K562 (cell line): ENCODE data around the gene GNG7. TPM values are rescaled to one million over a fixed set of nuclear protein-coding genes. Genes with fewer than 3 reads are reported as not detected.
A peak's percentile ranks its signal among the peaks of the same experiment; 100 is the strongest.

Experiments
- CTBP1 ChIP-seq: fragments of 450-650 bp; IDR thresholded peaks from 2 replicates; pipeline ENCODE4 v1.6.1; 2016; ENCODE audit warnings: borderline replicate concordance
- E2F6 ChIP-seq, 2 experiments: IDR thresholded peaks; 2 replicates each; pipeline ENCODE4 v1.6.1; 2011; ENCODE audit warnings: borderline replicate concordance in 1 of 2, control low read depth in 1 of 2, low read depth in 1 of 2, low read length in 1 of 2, mild to moderate bottlenecking in 1 of 2, mixed read lengths in 1 of 2, moderate library complexity in 1 of 2; ENCODE audit not compliant: insufficient read depth in 1 of 2, insufficient read length in 1 of 2, poor library complexity in 1 of 2, severe bottlenecking in 1 of 2; ENCODE audit errors: extremely low read depth in 1 of 2
- E4F1 ChIP-seq: fragments of 250-450 bp; sonication (Bioruptor Pico); IDR thresholded peaks from 2 replicates; pipeline ENCODE4 v1.5.0; 2021; ENCODE audit warnings: mild to moderate bottlenecking, borderline replicate concordance
- ETV6 ChIP-seq, 3 experiments: fragments of 150-350 bp in 1 of 3; sonication (generic) in 1 of 3; formaldehyde crosslinking in 1 of 3; IDR thresholded peaks; 2 replicates each; pipeline versions ENCODE4 v1.6.1 to v1.8.0; 2014 to 2022; ENCODE audit warnings: borderline replicate concordance in 2 of 3, low read depth in 2 of 3, antibody characterized with exemption in 1 of 3, low read length in 1 of 3, mild to moderate bottlenecking in 1 of 3, missing genetic modification reagents in 1 of 3
- HCFC1 ChIP-seq: IDR thresholded peaks from 2 replicates; pipeline ENCODE4 v1.6.1; 2012; ENCODE audit warnings: low read depth, low read length, improper control_type of control experiment
- HES1 ChIP-seq: fragments of 450-650 bp; IDR thresholded peaks from 2 replicates; pipeline ENCODE4 v1.6.1; 2016; ENCODE audit warnings: low read depth, mild to moderate bottlenecking, moderate library complexity
- JUN ChIP-seq, 2 experiments: sonication (generic) in 1 of 2; formaldehyde crosslinking in 1 of 2; IDR thresholded peaks; 2 replicates each; pipeline versions ENCODE4 v1.6.1 to v1.8.0; 2012 to 2022; ENCODE audit warnings: borderline replicate concordance in 2 of 2, mild to moderate bottlenecking in 2 of 2, improper control_type of control experiment in 1 of 2, low read depth in 1 of 2, low read length in 1 of 2, missing genetic modification reagents in 1 of 2
- LCOR ChIP-seq: sonication (generic); formaldehyde crosslinking; IDR thresholded peaks from 2 replicates; pipeline ENCODE4 v1.8.0; 2022; ENCODE audit warnings: mild to moderate bottlenecking, missing genetic modification reagents
- MTA2 ChIP-seq: fragments of 450-650 bp; IDR thresholded peaks from 2 replicates; pipeline ENCODE4 v1.6.1; 2016; ENCODE audit warnings: low read depth
- NFIC ChIP-seq: fragments of 450-650 bp; IDR thresholded peaks from 2 replicates; pipeline ENCODE4 v1.6.1; 2017; ENCODE audit warnings: mild to moderate bottlenecking, inconsistent platforms
- PHB ChIP-seq: fragments of 250-450 bp; sonication (Bioruptor Pico); IDR thresholded peaks from 2 replicates; pipeline ENCODE4 v1.5.0; 2021
- RAD21 ChIP-seq, 2 experiments: fragments of 250-450 bp in 1 of 2; fragments of 450-650 bp in 1 of 2; sonication (Bioruptor Pico) in 1 of 2; formaldehyde crosslinking in 1 of 2; IDR thresholded peaks in 1 of 2; conservative IDR thresholded peaks in 1 of 2; 2 replicates each; pipeline versions ENCODE4 v1.4.0 to v1.8.0; 2020 to 2022; ENCODE audit warnings: mild to moderate bottlenecking in 2 of 2, moderate library complexity in 1 of 2
- TCF15 ChIP-seq: fragments of 250-450 bp; sonication (Bioruptor Pico); IDR thresholded peaks from 2 replicates; pipeline ENCODE4 v1.8.0; 2022; ENCODE audit warnings: moderate library complexity, mild to moderate bottlenecking, inconsistent platforms
- THAP7 ChIP-seq: fragments of 250-450 bp; sonication (Bioruptor Pico); IDR thresholded peaks from 2 replicates; pipeline ENCODE4 v1.5.0; 2021
- XRCC5 ChIP-seq: fragments of 200-400 bp; formaldehyde crosslinking; IDR thresholded peaks from 2 replicates; pipeline ENCODE4 v1.6.1; 2017; ENCODE audit warnings: low read depth, mild to moderate bottlenecking, low read length
- ZBTB5 ChIP-seq: fragments of 450-650 bp; IDR thresholded peaks from 2 replicates; pipeline ENCODE4 v1.6.1; 2017; ENCODE audit warnings: antibody characterized with exemption
- ZC3H8 ChIP-seq: fragments of 450-650 bp; IDR thresholded peaks from 2 replicates; pipeline ENCODE4 v1.6.1; 2017
- ZZZ3 ChIP-seq: fragments of 450-650 bp; IDR thresholded peaks from 2 replicates; pipeline ENCODE4 v1.6.1; 2016; ENCODE audit warnings: antibody characterized with exemption, mild to moderate bottlenecking, moderate library complexity
- polyA plus RNA-seq, 8 experiments: library from polyadenylated mRNA; depleted of rRNA in 4 of 8; stranded (reverse) in 5 of 8; unstranded in 3 of 8; fragments of >200 nt; fragmentation: Nextera tagmentation in 2 of 8; fragmentation: Illumina TruSeq in 1 of 8; extraction: Ambion mirVana in 2 of 8; extraction: Trizol in 1 of 8; gene quantifications; 2 replicates each; pipeline versions ENCODE4 v1.2.1 to v1.2.3, GENCODE V29; 2011 to 2014; ENCODE audit warnings: inconsistent platforms in 1 of 8, missing spikeins in 1 of 8
- total RNA-seq, 7 experiments: library from RNA; depleted of rRNA in 6 of 7; stranded (reverse); fragments of >200 nt in 6 of 7; fragmentation: Illumina TruSeq in 2 of 7; extraction: Trizol in 2 of 7; gene quantifications; 2 replicates each; pipeline versions ENCODE4 v1.2.1 to v1.2.3, GENCODE V29; 2011 to 2021; ENCODE audit warnings: low replicate concordance in 1 of 7

GNG7 gene
- total and polyA plus RNA-seq, 9 of the 15 experiments (the other 6 are each of a cell fraction or from before 2014, with no cell fraction given) = 0.01 to 0.20 (median 0.06) TPM; not detected in 1

- TF ChIP-seq TCF15 (CRISPR knock-in tag) (no peak), ZZZ3 (no peak), LCOR (CRISPR knock-in tag) (peak; percentile 87; the same call in 1 of the 2 replicates), PHB (no peak), E2F6 (IDR thresholded peaks at IDR 0.05; ENCODE audit: borderline replicate concordance in 1 of 2, extremely low read depth in 1 of 2, insufficient read depth in 1 of 2, insufficient read length in 1 of 2, low read depth in 1 of 2, low read length in 1 of 2, poor library complexity in 1 of 2, severe bottlenecking in 1 of 2) (peak; percentile 17 to 44), JUN (IDR thresholded peaks at IDR 0.05; ENCODE audit: borderline replicate concordance, low read depth, low read length) (peak; percentile 39; the same call in 1 of the 2 replicates), JUN (CRISPR knock-in tag; IDR thresholded peaks at IDR 0.05; ENCODE audit: borderline replicate concordance) (peak; percentile 23; the same call in 1 of the 2 replicates), CTBP1 (peak; percentile 66), RAD21 (CRISPR knock-in tag; conservative IDR thresholded peaks at IDR 0.05 in 1 of 2, IDR thresholded peaks at IDR 0.05 in 1 of 2) (peak; percentile 99), NFIC (peak; percentile 26; the same call in 1 of the 2 replicates), ZC3H8 (no peak), MTA2 (no peak), ETV6 (IDR thresholded peaks at IDR 0.05; ENCODE audit: borderline replicate concordance in 1 of 2, low read depth in 2 of 2, low read length in 1 of 2) (no peak), ETV6 (CRISPR knock-in tag; IDR thresholded peaks at IDR 0.05; ENCODE audit: borderline replicate concordance) (no peak), THAP7 (CRISPR knock-in tag) (no peak), XRCC5 (peak; percentile 82), ZBTB5 (no peak), HES1 (peak; percentile 56; the same call in 1 of the 2 replicates), E4F1 (CRISPR knock-in tag) (no peak), HCFC1 (no peak)
Measured at GRCh38 chr19:2474232-2475017, 228.1 kb downstream of the GNG7 start (continued).
